OCI-LY3 (cell line): ENCODE results near the gene RGL4.

Experiments used
- H2AFZ ChIP-seq: fragments of 200-600, 300-600 bp; shearing (Covaris generic); 2 replicates; pipeline ENCODE4 v1.6.0; 2014; ENCODE audit warnings: antibody characterized with exemption, low read depth, low read length
- H3K27ac ChIP-seq: fragments of 200-600, 300-600 bp; sonication (generic); 2 replicates; pipeline ENCODE4 v1.5.1; 2014; ENCODE audit warnings: mild to moderate bottlenecking, low read length, moderate library complexity, mixed read lengths
- H3K27me3 ChIP-seq: fragments of 200-600, 300-600 bp; sonication (generic); 2 replicates; pipeline ENCODE4 v1.6.1; 2014; ENCODE audit warnings: low read depth, low read length, mixed read lengths
- H3K36me3 ChIP-seq: fragments of 200-600, 300-600 bp; sonication (generic); replicated peaks from 2 replicates; pipeline ENCODE3; 2014; ENCODE audit warnings: low read depth, low read length, mixed read lengths
- H3K4me1 ChIP-seq: fragments of 300-600, 200-600 bp; sonication (generic); 2 replicates; pipeline ENCODE4 v1.6.1; 2014; ENCODE audit warnings: low read length, mixed read lengths
- H3K4me2 ChIP-seq: fragments of 200-600, 300-600 bp; sonication (generic); 2 replicates; pipeline ENCODE4 v1.6.1; 2014; ENCODE audit warnings: low read length, mixed read lengths
- H3K4me3 ChIP-seq: fragments of 300-600, 200-600 bp; sonication (generic); 2 replicates; pipeline ENCODE4 v1.5.1; 2014; ENCODE audit warnings: antibody characterized with exemption, mild to moderate bottlenecking, low read length, moderate library complexity
- H3K79me2 ChIP-seq: fragments of 300-600, 200-600 bp; shearing (Covaris generic); 2 replicates; pipeline ENCODE4 v1.6.1; 2014; ENCODE audit warnings: mild to moderate bottlenecking, low read length, mixed read lengths
- H3K9ac ChIP-seq: fragments of 300-600, 200-600 bp; shearing (Covaris generic); 2 replicates; pipeline ENCODE4 v1.6.0; 2014; ENCODE audit warnings: mild to moderate bottlenecking, low read length, moderate library complexity
- H3K9me3 ChIP-seq: fragments of 200-600, 300-600 bp; shearing (Covaris generic); 2 replicates; pipeline ENCODE4 v1.6.1; 2014; ENCODE audit warnings: low read length, mixed read lengths; ENCODE audit not compliant: insufficient read depth
- H4K20me1 ChIP-seq: fragments of 200-600, 300-600 bp; sonication (generic); 2 replicates; pipeline ENCODE4 v1.6.1; 2016; ENCODE audit warnings: low read length, mixed read lengths; ENCODE audit not compliant: insufficient read depth
- EZH2phosphoT487 ChIP-seq: fragments of 200-600 bp; shearing (Covaris generic); IDR thresholded peaks from 2 replicates; pipeline ENCODE4 v1.6.1; 2018; ENCODE audit warnings: antibody characterized with exemption, mixed run types, low read depth
- TF ChIP-seq, protein P1 (sequence below): fragments of 200-600, 300-600 bp; sonication (generic); IDR thresholded peaks from 2 replicates; pipeline ENCODE4 v1.5.1; 2014; ENCODE audit warnings: antibody characterized with exemption, low read length, low read depth

Gene RGL4

GRCh38 chr22:23697031-23697970 lies 6.5 kb downstream of the RGL4 start:
- Histone ChIP-seq H3K27me3 (no peaks in the 10 kb centered on the region), H3K4me2 (no peak overlapping the region), H3K9ac (no peak overlapping the region), H3K36me3 (peaks cover 37% of the 10 kb centered on the region), H3K4me1 (no peaks in the 10 kb centered on the region), H2AFZ (no peak overlapping the region), H3K9me3 (no peaks in the 10 kb centered on the region), H3K27ac (no peak overlapping the region), H4K20me1 (peaks cover 16% of the 10 kb centered on the region), H3K4me3 (no peak overlapping the region), H3K79me2 (peaks cover 13% of the 10 kb centered on the region)
- TF ChIP-seq, protein P1, sequence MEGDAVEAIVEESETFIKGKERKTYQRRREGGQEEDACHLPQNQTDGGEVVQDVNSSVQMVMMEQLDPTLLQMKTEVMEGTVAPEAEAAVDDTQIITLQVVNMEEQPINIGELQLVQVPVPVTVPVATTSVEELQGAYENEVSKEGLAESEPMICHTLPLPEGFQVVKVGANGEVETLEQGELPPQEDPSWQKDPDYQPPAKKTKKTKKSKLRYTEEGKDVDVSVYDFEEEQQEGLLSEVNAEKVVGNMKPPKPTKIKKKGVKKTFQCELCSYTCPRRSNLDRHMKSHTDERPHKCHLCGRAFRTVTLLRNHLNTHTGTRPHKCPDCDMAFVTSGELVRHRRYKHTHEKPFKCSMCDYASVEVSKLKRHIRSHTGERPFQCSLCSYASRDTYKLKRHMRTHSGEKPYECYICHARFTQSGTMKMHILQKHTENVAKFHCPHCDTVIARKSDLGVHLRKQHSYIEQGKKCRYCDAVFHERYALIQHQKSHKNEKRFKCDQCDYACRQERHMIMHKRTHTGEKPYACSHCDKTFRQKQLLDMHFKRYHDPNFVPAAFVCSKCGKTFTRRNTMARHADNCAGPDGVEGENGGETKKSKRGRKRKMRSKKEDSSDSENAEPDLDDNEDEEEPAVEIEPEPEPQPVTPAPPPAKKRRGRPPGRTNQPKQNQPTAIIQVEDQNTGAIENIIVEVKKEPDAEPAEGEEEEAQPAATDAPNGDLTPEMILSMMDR, result no peak
- TF ChIP-seq EZH2phosphoT487, result no peak

DNA sequence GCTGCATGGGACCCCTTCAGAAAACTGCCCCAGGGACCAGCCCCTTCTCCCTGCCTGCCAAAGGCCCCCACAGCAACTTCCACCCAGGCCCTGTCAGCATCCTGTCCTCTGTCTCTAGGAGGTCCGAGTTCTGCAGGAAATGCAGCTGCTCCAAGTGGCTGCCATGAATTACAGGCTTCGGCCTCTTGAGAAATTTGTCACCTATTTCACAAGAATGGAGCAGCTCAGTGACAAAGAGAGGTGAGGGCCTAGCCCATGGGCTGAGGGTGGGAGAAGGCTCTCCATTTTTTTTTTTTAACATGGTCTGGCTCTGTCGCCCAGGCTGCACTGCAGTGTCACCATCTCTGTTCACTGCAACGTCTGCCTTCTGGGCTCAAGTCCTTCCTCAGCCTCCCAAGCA lies 7.3 kb downstream of the RGL4 start:
- Histone ChIP-seq H3K27me3 (no peaks in the 10 kb centered on the region), H3K27ac (no peak overlapping the region), H3K36me3 (peaks cover 45% of the 10 kb centered on the region), H4K20me1 (peaks cover 24% of the 10 kb centered on the region), H3K9me3 (no peaks in the 10 kb centered on the region), H3K9ac (no peak overlapping the region), H3K79me2 (peaks cover 21% of the 10 kb centered on the region), H2AFZ (no peak overlapping the region), H3K4me2 (no peak overlapping the region), H3K4me1 (no peaks in the 10 kb centered on the region), H3K4me3 (no peak overlapping the region)
- TF ChIP-seq, protein P1, result no peak
- TF ChIP-seq EZH2phosphoT487, result no peak

DNA sequence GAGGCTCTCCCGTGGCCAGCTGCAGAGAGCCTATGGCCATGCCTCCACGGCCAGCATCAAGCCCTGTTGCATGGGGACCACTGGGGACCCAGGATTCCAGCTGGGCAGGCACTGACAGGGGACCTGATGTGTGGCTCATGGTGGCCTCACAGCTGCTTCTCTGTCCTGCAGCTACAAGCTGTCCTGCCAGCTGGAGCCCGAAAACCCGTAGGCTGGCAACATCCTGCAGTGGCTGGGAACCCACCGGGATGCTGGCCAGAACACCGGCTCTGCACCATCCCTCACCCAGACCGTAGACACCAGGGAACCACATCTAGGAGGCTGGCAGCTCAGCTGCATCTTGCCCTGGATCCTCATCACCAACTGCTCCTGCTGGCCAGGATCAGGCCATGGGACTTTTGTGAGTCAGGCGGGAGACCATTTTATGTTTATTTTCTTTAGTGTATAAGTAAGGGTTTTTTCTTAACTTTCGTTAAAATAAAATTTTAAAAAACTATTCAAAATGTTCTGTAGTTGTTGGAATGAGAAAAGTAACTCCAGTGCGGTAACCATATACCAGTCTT lies 7.9 kb downstream of the RGL4 start:
- H4K20me1 ChIP-seq, result peaks cover 27% of the 10 kb centered on the region
- H3K79me2 ChIP-seq, result peaks cover 25% of the 10 kb centered on the region
- H3K27me3 ChIP-seq, result no peaks in the 10 kb centered on the region
- peaks cover 48% of the 10 kb centered on the region for H3K36me3 ChIP-seq
- no peaks in the 10 kb centered on the region for H3K9me3 ChIP-seq
- no peak overlapping the region for H2AFZ ChIP-seq
- no peak overlapping the region for H3K4me3 ChIP-seq
- H3K27ac ChIP-seq, result no peak overlapping the region
- H3K4me1 ChIP-seq, result no peaks in the 10 kb centered on the region
- no peak overlapping the region for H3K4me2 ChIP-seq
- H3K9ac ChIP-seq, result no peak overlapping the region
- TF ChIP-seq, protein P1, result no peak
- no peak for TF ChIP-seq EZH2phosphoT487

- no peaks in the 10 kb centered on the region for H3K27me3 ChIP-seq
- no peak overlapping the region for H3K27ac ChIP-seq
- no peaks in the 10 kb centered on the region for H3K4me1 ChIP-seq
- H2AFZ ChIP-seq, result no peak overlapping the region
- H3K9me3 ChIP-seq, result no peaks in the 10 kb centered on the region
- H3K4me3 ChIP-seq, result no peak overlapping the region
- H3K9ac ChIP-seq, result no peak overlapping the region
- TF ChIP-seq, protein P1, result no peak
- TF ChIP-seq EZH2phosphoT487, result no peak
- H3K79me2 ChIP-seq, result peaks cover 33% of the 10 kb centered on the region
- peaks cover 33% of the 10 kb centered on the region for H4K20me1 ChIP-seq
- peaks cover 56% of the 10 kb centered on the region for H3K36me3 ChIP-seq
- no peak overlapping the region for H3K4me2 ChIP-seq
Measured at GRCh38 chr22:23700706-23701105, 9.9 kb downstream of the RGL4 start.
